GM12878 (cell line): ENCODE data around the gene KIAA1328. TPM values are rescaled to one million over a fixed set of nuclear protein-coding genes. Genes with fewer than 3 reads are reported as not detected.

Experiments
- ATAC-seq: fragments of 200-7000 bp; cut with Tn5 transposase; 3 replicates; pipeline ENCODE4 v1.9.1; 2020; ENCODE audit warnings: mild to moderate bottlenecking, moderate library complexity
- BruUV-seq: library from RNA; stranded (reverse); fragments of 400-500 nt; replicated peaks from 2 replicates; lab custom pipeline; 2021; lab: Mats Ljungman, UMichigan
- CTCF ChIA-PET: fragments of 300-600 bp; sonication (Branson Sonifier 250); formaldehyde crosslinking; extraction: SDS; loops from one replicate; lab custom pipeline; 2021; ENCODE audit warnings: inconsistent platforms; lab: Yijun Ruan, JAX
- POLR2A ChIA-PET: fragments of 350-600 bp; formaldehyde crosslinking; extraction: SDS; loops from one replicate; lab custom pipeline; 2021; ENCODE audit warnings: inconsistent platforms; lab: Charles Lee
- RAD21 ChIA-PET: fragments of 300-600 bp; sonication (Branson Sonifier 250); formaldehyde crosslinking; loops from one replicate; lab custom pipeline; 2023; ENCODE audit warnings: antibody characterized with exemption; ENCODE audit not compliant: unreplicated experiment; lab: Charles Lee
- SMC1A ChIA-PET: fragments of 300-600 bp; sonication (Branson Sonifier 250); formaldehyde crosslinking; loops from one replicate; lab custom pipeline; 2023; ENCODE audit not compliant: unreplicated experiment, uncharacterized antibody; lab: Charles Lee
- DNase-seq: peaks from one replicate; pipeline ENCODE4 v3.0.0-alpha.2; 2011; ENCODE audit warnings: low read depth, low spot score
- FAIRE-seq: peaks from 3 replicates; lab custom pipeline; 2011; peaks lifted over from hg19 to GRCh38; lab: Jason Lieb, UNC
- H2AFZ ChIP-seq: 2 replicates; pipeline ENCODE4 v1.6.0; 2011; ENCODE audit warnings: low read depth, low read length, control low read depth; ENCODE audit not compliant: control insufficient read depth
- H3K27ac ChIP-seq: 2 replicates; pipeline ENCODE4 v1.5.1; 2011; ENCODE audit warnings: control low read depth; ENCODE audit not compliant: control insufficient read depth, insufficient read depth
- H3K27me3 ChIP-seq, 2 experiments: replicated peaks in 1 of 2; 2 replicates each; pipeline versions ENCODE4 v1.6.0 to v1.6.1; 2011; ENCODE audit warnings: low read length in 1 of 2; ENCODE audit not compliant: control insufficient read depth in 2 of 2, insufficient read depth in 2 of 2
- H3K36me3 ChIP-seq, 2 experiments: 2 replicates each; pipeline ENCODE4 v1.5.1; 2011; ENCODE audit warnings: low read length in 1 of 2; ENCODE audit not compliant: control insufficient read depth in 2 of 2, insufficient read depth in 2 of 2
- H3K4me1 ChIP-seq: 2 replicates; pipeline ENCODE4 v1.6.1; 2011; ENCODE audit warnings: mild to moderate bottlenecking, low read length, moderate library complexity, mixed read lengths; ENCODE audit not compliant: control insufficient read depth, insufficient read depth
- H3K4me2 ChIP-seq: 2 replicates; pipeline ENCODE4 v1.6.0; 2011; ENCODE audit warnings: control low read depth; ENCODE audit not compliant: control insufficient read depth, insufficient read depth
- H3K4me3 ChIP-seq: fragments of 200-600 bp; sonication (generic); 2 replicates; pipeline ENCODE4 v1.5.1; 2016
- H3K79me2 ChIP-seq: 2 replicates; pipeline ENCODE4 v1.6.0; 2011; ENCODE audit warnings: low read length; ENCODE audit not compliant: control insufficient read depth, insufficient read depth
- H3K9ac ChIP-seq: 2 replicates; pipeline ENCODE4 v1.8.0; 2011; ENCODE audit warnings: low read length, control low read depth, mixed read lengths; ENCODE audit not compliant: control insufficient read depth, insufficient read depth
- H3K9me3 ChIP-seq: replicated peaks from 3 replicates; pipeline ENCODE4 v1.5.1; 2011; ENCODE audit warnings: mild to moderate bottlenecking, low read length; ENCODE audit not compliant: control insufficient read depth, insufficient read depth
- H4K20me1 ChIP-seq: 2 replicates; pipeline ENCODE4 v1.6.0; 2011; ENCODE audit not compliant: control insufficient read depth, insufficient read depth
- CBFB ChIP-seq: IDR thresholded peaks from 2 replicates; pipeline ENCODE4 v1.6.1; 2016; ENCODE audit warnings: antibody characterized with exemption, low read depth
- CHD2 ChIP-seq: IDR thresholded peaks from 2 replicates; pipeline ENCODE4 v1.6.1; 2011; ENCODE audit warnings: low read depth, low read length, improper control_type of control experiment, borderline replicate concordance
- GATAD2B ChIP-seq: fragments of 450-650 bp; conservative IDR thresholded peaks from 2 replicates; pipeline ENCODE4 v1.6.1; 2017; ENCODE audit warnings: low read depth, mild to moderate bottlenecking, moderate library complexity
- HDGF ChIP-seq: fragments of 450-650 bp; IDR thresholded peaks from 2 replicates; pipeline ENCODE4 v1.6.1; 2016; ENCODE audit warnings: antibody characterized with exemption
- IRF3 ChIP-seq: fragments of 450-650 bp; IDR thresholded peaks from 2 replicates; pipeline ENCODE4 v1.6.1; 2014; ENCODE audit warnings: mild to moderate bottlenecking
- IRF4 ChIP-seq: IDR thresholded peaks from 2 replicates; pipeline ENCODE4 v1.6.1; 2011; ENCODE audit warnings: low read depth, low read length
- JUNB ChIP-seq: IDR thresholded peaks from 2 replicates; pipeline ENCODE4 v1.6.1; 2016; ENCODE audit warnings: antibody characterized with exemption, mild to moderate bottlenecking
- MEF2A ChIP-seq: IDR thresholded peaks from 2 replicates; pipeline ENCODE4 v1.6.1; 2011; ENCODE audit warnings: low read depth, mild to moderate bottlenecking, low read length, moderate library complexity; ENCODE audit not compliant: insufficient read depth
- NR2C1 ChIP-seq: fragments of 450-650 bp; IDR thresholded peaks from 2 replicates; pipeline ENCODE4 v1.6.1; 2017; ENCODE audit warnings: antibody characterized with exemption, mild to moderate bottlenecking, moderate library complexity
- NRF1 ChIP-seq: conservative IDR thresholded peaks from 2 replicates; pipeline ENCODE4 v1.6.1; 2011; ENCODE audit warnings: mild to moderate bottlenecking, low read depth, low read length, improper control_type of control experiment
- PAX5 ChIP-seq: IDR thresholded peaks from 2 replicates; pipeline ENCODE4 v1.6.1; 2011; ENCODE audit warnings: low read depth, low read length, borderline replicate concordance
- POLR2AphosphoS5 ChIP-seq: IDR thresholded peaks from 2 replicates; pipeline ENCODE4 v1.6.1; 2011; ENCODE audit warnings: mild to moderate bottlenecking, low read length, inconsistent platforms
- STAT1 ChIP-seq: fragments of 450-650 bp; conservative IDR thresholded peaks from 2 replicates; pipeline ENCODE4 v1.6.1; 2014; ENCODE audit warnings: antibody characterized with exemption, mild to moderate bottlenecking
- STAT3 ChIP-seq: IDR thresholded peaks from 2 replicates; pipeline ENCODE4 v1.6.1; 2011; ENCODE audit warnings: low read depth, low read length, improper control_type of control experiment
- TCF12 ChIP-seq: IDR thresholded peaks from 2 replicates; pipeline ENCODE4 v1.6.1; 2011; ENCODE audit warnings: low read depth, mild to moderate bottlenecking, low read length
- ZBTB40 ChIP-seq: fragments of 450-650 bp; IDR thresholded peaks from 2 replicates; pipeline ENCODE4 v1.6.1; 2016; ENCODE audit warnings: mild to moderate bottlenecking, moderate library complexity, borderline replicate concordance
- WGBS: methylation state at CpG from one replicate; pipeline ENCODE4 v1.1.6; 2016; ENCODE audit warnings: low lambda C conversion rate; ENCODE audit not compliant: insufficient replicate concordance, insufficient coverage; ENCODE audit errors: missing lambda C conversion rate; 5-methylcytosine and 5-hydroxymethylcytosine counted together
- in situ Hi-C: fragments of 300-500 bp; cut with MboI; formaldehyde crosslinking; loops from 9 replicates; pipeline ENCODE4 v1.14.3; 2018; ENCODE audit warnings: mixed read lengths
- intact Hi-C: fragments of 100-400 bp; cut with micrococcal nuclease; formaldehyde crosslinking; loops from one replicate; pipeline ENCODE4 v1.14.2; 2022; ENCODE audit not compliant: unreplicated experiment
- polyA plus RNA-seq, 11 experiments: library from polyadenylated mRNA; depleted of rRNA in 4 of 11; unstranded in 6 of 11; stranded (reverse) in 5 of 11; fragments of >200 nt; fragmentation: Nextera tagmentation in 4 of 11; fragmentation: Illumina TruSeq in 1 of 11; extraction: Ambion mirVana in 4 of 11; extraction: Trizol in 1 of 11; gene quantifications; 1 replicate in 1 of 11; 2 replicates in 10 of 11; pipeline versions ENCODE4 v1.2.1 to v1.2.3, GENCODE V29; 2011 to 2016; ENCODE audit warnings: inconsistent platforms in 2 of 11, missing spikeins in 2 of 11, low read depth in 1 of 11
- total RNA-seq, 4 experiments: library from RNA; depleted of rRNA in 3 of 4; stranded (reverse); fragments of >200 nt in 3 of 4; fragmentation: Illumina TruSeq in 1 of 4; extraction: Trizol in 1 of 4; gene quantifications; 2 replicates each; pipeline versions ENCODE4 v1.2.1 to v1.2.3, GENCODE V29; 2013 to 2021

KIAA1328 gene
- total and polyA plus RNA-seq, 10 of the 15 experiments (the other 5 are each of a cell fraction or from before 2014, with no cell fraction given): 3.1 to 7.1 (median 4.6) TPM

GRCh38 chr18:36950960-36951359 lies 122.0 kb downstream of the KIAA1328 start:
- RAD21 ChIA-PET: no interaction called here

GRCh38 chr18:36953047-36953446 lies 124.1 kb downstream of the KIAA1328 start:
- Histone ChIP-seq H3K4me2 (no peak overlapping the region), H3K36me3 (no peaks in the 10 kb centered on the region), H3K27ac (no peak overlapping the region), H2AFZ (no peak overlapping the region), H4K20me1 (no peaks in the 10 kb centered on the region), H3K9ac (no peak overlapping the region), H3K4me3 (no peak overlapping the region), H3K27me3 (no peaks in the 10 kb centered on the region), H3K9me3 (no peaks in the 10 kb centered on the region), H3K4me1 (no peaks in the 10 kb centered on the region), H3K79me2 (no peaks in the 10 kb centered on the region)
- ChIA-PET SMC1A (no interaction called here), RAD21 (no interaction called here), CTCF (no interaction called here), POLR2A (no interaction called here)
- no peak for DNase-seq
- in situ Hi-C loops (no loop called here), intact Hi-C loops (no loop called here)
- no peak for FAIRE-seq
- no peak for ATAC-seq
- BruUV-seq: no TSS peak
- 100% methylated on average over 1 of the region's 1 CpG for WGBS
- TF ChIP-seq CBFB (no peak), IRF4 (no peak), NR2C1 (no peak), STAT1 (no peak), MEF2A (no peak), JUNB (no peak), ZBTB40 (no peak), NRF1 (no peak), PAX5 (no peak), TCF12 (no peak), GATAD2B (no peak), STAT3 (no peak), IRF3 (no peak), HDGF (no peak), CHD2 (no peak)

More at GRCh38 chr18:36950960-36951359, 122.0 kb downstream of the KIAA1328 start:
- DNase-seq (no peak), FAIRE-seq (no peak), ATAC-seq (no peak)
- H3K27ac ChIP-seq: no peak overlapping the region
- H4K20me1 ChIP-seq: no peaks in the 10 kb centered on the region
- no peak overlapping the region for H2AFZ ChIP-seq
- H3K9me3 ChIP-seq: no peaks in the 10 kb centered on the region
- no peaks in the 10 kb centered on the region for H3K36me3 ChIP-seq
- no peak overlapping the region for H3K4me3 ChIP-seq
- no peaks in the 10 kb centered on the region for H3K27me3 ChIP-seq
- SMC1A ChIA-PET: no interaction called here
- H3K79me2 ChIP-seq: no peaks in the 10 kb centered on the region
- CTCF ChIA-PET: no interaction called here
- BruUV-seq: no TSS peak
- no peak overlapping the region for H3K4me2 ChIP-seq
- POLR2A ChIA-PET: no interaction called here
- TF ChIP-seq POLR2AphosphoS5: no peak
- H3K9ac ChIP-seq: no peak overlapping the region
- H3K4me1 ChIP-seq: no peaks in the 10 kb centered on the region
- 51% methylated on average over 2 of the region's 2 CpGs for WGBS
- intact Hi-C loops (no loop called here), in situ Hi-C loops (no loop called here)
